ENCODE measurements around the gene HTT-AS.
"Not testable (repeated sequence)": the region's sequence is repeated elsewhere in the genome, so short reads cannot be mapped to it uniquely, and the experiment has no call there.

HTT-AS gene

GRCh38 chr4:3096202-3096601 lies 21.9 kb upstream of the HTT-AS start:
- no peak for TF ChIP-seq CTCF (IDR thresholded peaks at IDR 0.05; ENCODE audit: low read depth, low read length)
- H3K4me3 ChIP-seq (replicated peaks in 1 of 2; ENCODE audit: low read depth in 2 of 2, low read length in 2 of 2): no peak overlapping the region
- no peak for DNase-seq (ENCODE audit: low read depth in 2 of 2)

- not testable (repeated sequence) for DNase-seq (ENCODE audit: low read depth in 2 of 2)
Measured at GRCh38 chr4:3094701-3095100, 20.4 kb upstream of the HTT-AS start.

GRCh38 chr4:3091464-3091863 lies 17.1 kb upstream of the HTT-AS start:
- DNase-seq (ENCODE audit: low read depth in 2 of 2): no peak
- no peak for TF ChIP-seq CTCF (IDR thresholded peaks at IDR 0.05; ENCODE audit: low read depth, low read length)
- no peak overlapping the region for H3K4me3 ChIP-seq (replicated peaks in 1 of 2; ENCODE audit: low read depth in 2 of 2, low read length in 2 of 2)

More at GRCh38 chr4:3094701-3095100, 20.4 kb upstream of the HTT-AS start:
- H3K4me3 ChIP-seq (replicated peaks in 1 of 2; ENCODE audit: low read depth in 2 of 2, low read length in 2 of 2): not testable (repeated sequence)

- TF ChIP-seq CTCF (IDR thresholded peaks at IDR 0.05; ENCODE audit: low read depth, low read length): no peak
- no peak for DNase-seq (ENCODE audit: low read depth in 2 of 2)
- no peak overlapping the region for H3K4me3 ChIP-seq (replicated peaks in 1 of 2; ENCODE audit: low read depth in 2 of 2, low read length in 2 of 2)
Measured at GRCh38 chr4:3087115-3087797, 12.9 kb upstream of the HTT-AS start.

GRCh38 chr4:3085948-3086670 lies 11.8 kb upstream of the HTT-AS start:
- no peak for TF ChIP-seq CTCF (IDR thresholded peaks at IDR 0.05; ENCODE audit: low read depth, low read length)
- no peak for DNase-seq (ENCODE audit: low read depth in 2 of 2)
- H3K4me3 ChIP-seq (replicated peaks in 1 of 2; ENCODE audit: low read depth in 2 of 2, low read length in 2 of 2): no peak overlapping the region

GRCh38 chr4:3083732-3084131 lies 9.4 kb upstream of the HTT-AS start:
- TF ChIP-seq CTCF (IDR thresholded peaks at IDR 0.05; ENCODE audit: low read depth, low read length): no peak
- DNase-seq (ENCODE audit: low read depth in 2 of 2): no peak
- no peak overlapping the region for H3K4me3 ChIP-seq (replicated peaks in 1 of 2; ENCODE audit: low read depth in 2 of 2, low read length in 2 of 2)

GRCh38 chr4:3082925-3083515 lies 8.7 kb upstream of the HTT-AS start:
- TF ChIP-seq CTCF (IDR thresholded peaks at IDR 0.05; ENCODE audit: low read depth, low read length): no peak
- H3K4me3 ChIP-seq (replicated peaks in 1 of 2; ENCODE audit: low read depth in 2 of 2, low read length in 2 of 2): no peak overlapping the region
- no peak for DNase-seq (ENCODE audit: low read depth in 2 of 2)

All from cardiac fibroblast (primary cell).